Right ventricle myocardium superior (tissue), 1 donor: Measurements from ENCODE around the gene SLC17A5. TPM values are rescaled to one million over a fixed set of nuclear protein-coding genes. Genes with fewer than 3 reads are reported as not detected.
"Not testable (repeated sequence)": the region's sequence is repeated elsewhere in the genome, so short reads cannot be mapped to it uniquely, and the experiment has no call there.

Experiments used
- ATAC-seq: fragments of 200-7000 bp; cut with Tn5 transposase; one replicate; pipeline ENCODE4 v1.9.1; 2020; ENCODE audit warnings: mild to moderate bottlenecking; ENCODE audit not compliant: poor library complexity
- DNase-seq: peaks from one replicate; pipeline ENCODE4 v3.0.0-alpha.2; 2020
- intact Hi-C: fragments of 100-400 bp; cut with DNase I; formaldehyde crosslinking; loops from one replicate; pipeline ENCODE4 v1.11.2; 2022
- total RNA-seq: library from RNA; stranded (reverse); fragmentation: NEBNext Ultra II Directional; extraction: Animal tissue kit (Norgen Biotek cat#: 25700); gene quantifications from one replicate; pipeline ENCODE4 v1.2.1, GENCODE V29; 2021
- donor health status: DM: no; HTN: yes; CAD: no; lungs with severe emphysema.

SLC17A5 gene
- total RNA-seq, 1 donor from 2014 or later, result 4.1 TPM

GRCh38 chr6:73636048-73636447 lies 17.7 kb downstream of the SLC17A5 start:
- ATAC-seq, result peak; percentile 39
- DNase-seq, result no peak
- intact Hi-C loops, result no loop called here

GRCh38 chr6:73632346-73632745 lies 21.4 kb downstream of the SLC17A5 start:
- intact Hi-C loops, result no loop called here
- no peak for DNase-seq
- no peak for ATAC-seq

- no peak for DNase-seq
- intact Hi-C loops, result no loop called here
- ATAC-seq, result no peak
Measured at GRCh38 chr6:73631849-73632248, 21.9 kb downstream of the SLC17A5 start.

GRCh38 chr6:73630401-73630800 lies 23.4 kb downstream of the SLC17A5 start:
- ATAC-seq, result no peak
- DNase-seq, result no peak
- intact Hi-C loops, result no loop called here

GRCh38 chr6:73624896-73625295 lies 28.9 kb downstream of the SLC17A5 start:
- intact Hi-C loops, result no loop called here
- ATAC-seq (no peak), DNase-seq (no peak)

- ATAC-seq, DNase-seq, intact Hi-C loops: not testable (repeated sequence)
Measured at GRCh38 chr6:73623480-73623879, 30.3 kb downstream of the SLC17A5 start.

GRCh38 chr6:73618082-73618481 lies 35.7 kb downstream of the SLC17A5 start:
- intact Hi-C loops, ATAC-seq, DNase-seq: not testable (repeated sequence)

- no peak for ATAC-seq
- intact Hi-C loops, result no loop called here
- no peak for DNase-seq
Measured at GRCh38 chr6:73614802-73615201, 39.0 kb downstream of the SLC17A5 start.

- no peak for DNase-seq
- intact Hi-C loops, result no loop called here
- no peak for ATAC-seq
Measured at GRCh38 chr6:73613806-73614536, 39.8 kb downstream of the SLC17A5 start.

GRCh38 chr6:73612611-73613010 lies 41.2 kb downstream of the SLC17A5 start:
- DNase-seq (no peak), ATAC-seq (no peak)
- intact Hi-C loops, result no loop called here

- ATAC-seq, result peak; percentile 71
- no peak for DNase-seq
- intact Hi-C loops, result loop anchor here (2.0 kb wide), 1 partner anchor 96 kb away; no protein-coding TSS in a partner anchor
Measured at GRCh38 chr6:73610444-73611275, 43.1 kb downstream of the SLC17A5 start.

- intact Hi-C loops, result no loop called here
- DNase-seq, result no peak
- no peak for ATAC-seq
Measured at GRCh38 chr6:73608761-73609160, 45.0 kb downstream of the SLC17A5 start.

GRCh38 chr6:73606428-73606827 lies 47.4 kb downstream of the SLC17A5 start:
- DNase-seq (no peak), ATAC-seq (no peak)
- intact Hi-C loops, result no loop called here

- ATAC-seq (no peak), DNase-seq (no peak)
- intact Hi-C loops, result no loop called here
Measured at GRCh38 chr6:73604461-73604860, 49.3 kb downstream of the SLC17A5 start.

GRCh38 chr6:73604020-73604419 lies 49.8 kb downstream of the SLC17A5 start:
- DNase-seq (no peak), ATAC-seq (peak; percentile 90)
- intact Hi-C loops, result no loop called here

GRCh38 chr6:73586416-73586974 lies 67.3 kb downstream of the SLC17A5 start:
- DNase-seq (no peak), ATAC-seq (peak; percentile 69)
- intact Hi-C loops, result loop anchor here (10.0 kb wide), 1 partner anchor 62 kb away; the partner anchor contains the start of gene EEF1A1

GRCh38 chr6:73585566-73586415 lies 68.0 kb downstream of the SLC17A5 start:
- no peak for DNase-seq
- peak; percentile 89 for ATAC-seq
- intact Hi-C loops, result loop anchor here (10.0 kb wide), 1 partner anchor 61 kb away; the partner anchor contains the start of gene EEF1A1

- ATAC-seq, result no peak
- DNase-seq, result no peak
- intact Hi-C loops, result loop anchor here (10.0 kb wide), 1 partner anchor 56 kb away; the partner anchor contains the start of gene EEF1A1
Measured at GRCh38 chr6:73581293-73581692, 72.5 kb downstream of the SLC17A5 start.
